HG03439 (cell line): Measurements from ENCODE around the gene ZBTB38.

Source experiments
- ATAC-seq: cut with Tn5 transposase; IDR thresholded peaks from one replicate; pipeline ENCODE4 v1.9.1; 2021; ENCODE audit warnings: mild to moderate bottlenecking, moderate library complexity; ENCODE audit not compliant: unreplicated experiment

ZBTB38 gene

GRCh38 chr3:141385406-141386125, 17.3 kb downstream of the ZBTB38 start:
- ATAC-seq, result no peak

- no peak for ATAC-seq
Observed at GRCh38 chr3:141386126-141386488, 17.8 kb downstream of the ZBTB38 start.

- ATAC-seq, result peak; percentile 26
Observed at GRCh38 chr3:141386611-141387111, 18.4 kb downstream of the ZBTB38 start.

GRCh38 chr3:141387516-141387915, 19.2 kb downstream of the ZBTB38 start:
- no peak for ATAC-seq

GRCh38 chr3:141388395-141388794, 20.1 kb downstream of the ZBTB38 start:
- no peak for ATAC-seq

GRCh38 chr3:141388823-141389621, 20.7 kb downstream of the ZBTB38 start:
- no peak for ATAC-seq

- ATAC-seq, result no peak
Observed at GRCh38 chr3:141389703-141390102, 21.4 kb downstream of the ZBTB38 start.

- ATAC-seq, result no peak
Observed at GRCh38 chr3:141390747-141391146, 22.4 kb downstream of the ZBTB38 start.

- ATAC-seq, result no peak
Observed at GRCh38 chr3:141391298-141391990, 23.1 kb downstream of the ZBTB38 start.

- ATAC-seq, result no peak
Observed at GRCh38 chr3:141391991-141392316, 23.6 kb downstream of the ZBTB38 start.

- ATAC-seq, result no peak
Observed at GRCh38 chr3:141392416-141392815, 24.1 kb downstream of the ZBTB38 start.

GRCh38 chr3:141392897-141393734, 24.8 kb downstream of the ZBTB38 start:
- ATAC-seq, result no peak

- ATAC-seq, result no peak
Observed at GRCh38 chr3:141393735-141394076, 25.4 kb downstream of the ZBTB38 start.

GRCh38 chr3:141394560-141394959, 26.3 kb downstream of the ZBTB38 start:
- ATAC-seq, result no peak

GRCh38 chr3:141395005-141395589, 26.8 kb downstream of the ZBTB38 start:
- no peak for ATAC-seq

GRCh38 chr3:141397996-141398395, 29.7 kb downstream of the ZBTB38 start:
- no peak for ATAC-seq

- ATAC-seq, result no peak
Observed at GRCh38 chr3:141399200-141399599, 30.9 kb downstream of the ZBTB38 start.

- ATAC-seq, result no peak
Observed at GRCh38 chr3:141400073-141400971, 32.0 kb downstream of the ZBTB38 start.

- no peak for ATAC-seq
Observed at GRCh38 chr3:141401095-141401494, 32.8 kb downstream of the ZBTB38 start.
